Colonic mucosa (tissue), 4 donors: ENCODE data around the gene CCDC180. TPM values are rescaled to one million over a fixed set of nuclear protein-coding genes. Genes with fewer than 3 reads are reported as not detected.

Experiments used
- DNase-seq: peaks from one replicate; pipeline ENCODE4 v3.0.0-alpha.2; 2020
- H3K27ac ChIP-seq: fragments of 200-600 bp; one replicate; pipeline ENCODE4 v1.8.0; 2021
- H3K27me3 ChIP-seq: fragments of 200-600 bp; one replicate; pipeline ENCODE4 v1.8.0; 2021
- H3K36me3 ChIP-seq: fragments of 200-600 bp; one replicate; pipeline ENCODE4 v1.8.0; 2021
- H3K4me1 ChIP-seq: fragments of 200-600 bp; one replicate; pipeline ENCODE4 v1.8.0; 2021; ENCODE audit warnings: mild to moderate bottlenecking
- H3K4me3 ChIP-seq: fragments of 200-600 bp; one replicate; pipeline ENCODE4 v1.8.0; 2021
- H3K9ac ChIP-seq, 2 donors: one replicate each; pipeline ENCODE4 v1.7.0; 2013; ENCODE audit warnings: control low read depth in 2 of 2, low read depth in 2 of 2, low read length in 2 of 2
- H3K9me3 ChIP-seq: fragments of 200-600 bp; one replicate; pipeline ENCODE4 v1.8.0; 2021
- CTCF ChIP-seq: fragments of 200-600 bp; IDR thresholded peaks from one replicate; pipeline ENCODE4 v1.8.0; 2022; ENCODE audit warnings: antibody characterized with exemption, mild to moderate bottlenecking
- intact Hi-C: fragments of 100-400 bp; cut with DNase I; formaldehyde crosslinking; loops from one replicate; pipeline ENCODE4 v1.14.1; 2022
- total RNA-seq, 2 donors: library from RNA; stranded (reverse); fragmentation: NEBNext Ultra II Directional in 1 of 2; extraction: Animal tissue kit (Norgen Biotek cat#: 25700) in 1 of 2; gene quantifications; one replicate each; pipeline ENCODE4 v1.2.1, GENCODE V29; 2021
- donor health status: healthy.
- donor health status: DM: no; HTN: no; CAD: no.
- donor health status: DM: no; HTN: no; CAD: no.

Gene CCDC180
- total RNA-seq, 2 donors from 2014 or later: 0.67 to 1.5 TPM

- Histone ChIP-seq H3K9me3 (no peaks in the 10 kb centered on the region), H3K9ac (no peak overlapping the region), H3K27ac (no peak overlapping the region), H3K27me3 (no peaks in the 10 kb centered on the region), H3K4me1 (no peaks in the 10 kb centered on the region), H3K4me3 (no peak overlapping the region), H3K36me3 (no peaks in the 10 kb centered on the region)
- intact Hi-C loops: no loop called here
- TF ChIP-seq CTCF: no peak
- no peak for DNase-seq
Observed at GRCh38 chr9:97293818-97294217, 13.6 kb upstream of the CCDC180 start.

- H3K27ac ChIP-seq: no peak overlapping the region
- no peak overlapping the region for H3K4me3 ChIP-seq
- H3K9ac ChIP-seq: no peak overlapping the region
- no peak for TF ChIP-seq CTCF
- H3K27me3 ChIP-seq: no peaks in the 10 kb centered on the region
- no peaks in the 10 kb centered on the region for H3K4me1 ChIP-seq
- no peak for DNase-seq
- H3K9me3 ChIP-seq: no peaks in the 10 kb centered on the region
- no peaks in the 10 kb centered on the region for H3K36me3 ChIP-seq
- intact Hi-C loops: no loop called here
Observed at GRCh38 chr9:97297889-97298288, 9.6 kb upstream of the CCDC180 start.

- H3K27me3 ChIP-seq: no peaks in the 10 kb centered on the region
- H3K4me1 ChIP-seq: no peaks in the 10 kb centered on the region
- no peak for DNase-seq
- H3K9ac ChIP-seq: no peak overlapping the region
- no peaks in the 10 kb centered on the region for H3K9me3 ChIP-seq
- intact Hi-C loops: no loop called here
- no peak for TF ChIP-seq CTCF
- H3K27ac ChIP-seq: no peak overlapping the region
- H3K36me3 ChIP-seq: no peaks in the 10 kb centered on the region
- H3K4me3 ChIP-seq: no peak overlapping the region
Observed at GRCh38 chr9:97299809-97300414, 7.5 kb upstream of the CCDC180 start.

GRCh38 chr9:97300586-97300985 lies 6.9 kb upstream of the CCDC180 start:
- TF ChIP-seq CTCF: no peak
- no peaks in the 10 kb centered on the region for H3K4me1 ChIP-seq
- H3K27ac ChIP-seq: no peak overlapping the region
- H3K36me3 ChIP-seq: no peaks in the 10 kb centered on the region
- no peaks in the 10 kb centered on the region for H3K9me3 ChIP-seq
- no peak overlapping the region for H3K9ac ChIP-seq
- no peaks in the 10 kb centered on the region for H3K27me3 ChIP-seq
- intact Hi-C loops: no loop called here
- H3K4me3 ChIP-seq: no peak overlapping the region
- DNase-seq: no peak

GRCh38 chr9:97301974-97302373 lies 5.5 kb upstream of the CCDC180 start:
- H3K4me1 ChIP-seq: no peaks in the 10 kb centered on the region
- DNase-seq: no peak

More at GRCh38 chr9:97301974-97302373, 5.5 kb upstream of the CCDC180 start:
- intact Hi-C loops: no loop called here
- Histone ChIP-seq H3K27me3 (no peaks in the 10 kb centered on the region), H3K4me3 (no peak overlapping the region), H3K9me3 (no peaks in the 10 kb centered on the region), H3K36me3 (no peaks in the 10 kb centered on the region), H3K27ac (no peak overlapping the region), H3K9ac (no peak overlapping the region)
- TF ChIP-seq CTCF: no peak
